ENCODE measurements around the gene SPNS2. TPM values are rescaled to one million over a fixed set of nuclear protein-coding genes. Genes with fewer than 3 reads are reported as not detected.

The SPNS2 gene
- total RNA-seq, 1 donor from 2014 or later: not detected

GRCh38 chr17:4560837-4561256 lies 62.2 kb downstream of the SPNS2 start:
- Mint-ChIP-seq H3K27ac (ENCODE audit: unreplicated experiment) (no peak overlapping the region), H3K4me3 (ENCODE audit: unreplicated experiment) (no peak overlapping the region), H3K36me3 (ENCODE audit: unreplicated experiment) (no peaks in the 10 kb centered on the region), H3K9me3 (ENCODE audit: unreplicated experiment) (no peaks in the 10 kb centered on the region), H3K27me3 (ENCODE audit: unreplicated experiment) (peaks cover 25% of the 10 kb centered on the region), H3K4me1 (ENCODE audit: unreplicated experiment) (peaks cover 11% of the 10 kb centered on the region)
- no peak for TF ChIP-seq CTCF (IDR thresholded peaks at IDR 0.05)
- DNase-seq (ENCODE audit: extremely low spot score, unreplicated experiment): no peak

- H3K4me1 Mint-ChIP-seq (ENCODE audit: unreplicated experiment): peaks cover 12% of the 10 kb centered on the region
- H3K36me3 Mint-ChIP-seq (ENCODE audit: unreplicated experiment): no peaks in the 10 kb centered on the region
- H3K4me3 Mint-ChIP-seq (ENCODE audit: unreplicated experiment): no peak overlapping the region
- no peak overlapping the region for H3K27ac Mint-ChIP-seq (ENCODE audit: unreplicated experiment)
- no peak for DNase-seq (ENCODE audit: extremely low spot score, unreplicated experiment)
- H3K9me3 Mint-ChIP-seq (ENCODE audit: unreplicated experiment): no peaks in the 10 kb centered on the region
- peaks cover 25% of the 10 kb centered on the region for H3K27me3 Mint-ChIP-seq (ENCODE audit: unreplicated experiment)
- no peak for TF ChIP-seq CTCF (IDR thresholded peaks at IDR 0.05)
These were observed 63.6 kb downstream of the SPNS2 start for GRCh38 chr17:4562015-4562969.

- Mint-ChIP-seq H3K4me3 (ENCODE audit: unreplicated experiment) (no peak overlapping the region), H3K36me3 (ENCODE audit: unreplicated experiment) (no peaks in the 10 kb centered on the region)
These were observed 66.8 kb downstream of the SPNS2 start for GRCh38 chr17:4565209-4566141.

GRCh38 chr17:4566785-4567184 lies 68.1 kb downstream of the SPNS2 start:
- DNase-seq (ENCODE audit: extremely low spot score, unreplicated experiment): no peak
- Mint-ChIP-seq H3K4me3 (ENCODE audit: unreplicated experiment) (no peak overlapping the region), H3K36me3 (ENCODE audit: unreplicated experiment) (no peaks in the 10 kb centered on the region), H3K9me3 (ENCODE audit: unreplicated experiment) (no peaks in the 10 kb centered on the region), H3K4me1 (ENCODE audit: unreplicated experiment) (peaks cover 12% of the 10 kb centered on the region), H3K27me3 (ENCODE audit: unreplicated experiment) (peaks cover 25% of the 10 kb centered on the region), H3K27ac (ENCODE audit: unreplicated experiment) (no peak overlapping the region)
- TF ChIP-seq CTCF (IDR thresholded peaks at IDR 0.05): peak; percentile 85

More at GRCh38 chr17:4565209-4566141, 66.8 kb downstream of the SPNS2 start:
- Mint-ChIP-seq H3K27me3 (ENCODE audit: unreplicated experiment) (peaks cover 33% of the 10 kb centered on the region), H3K4me1 (ENCODE audit: unreplicated experiment) (peaks cover 12% of the 10 kb centered on the region), H3K27ac (ENCODE audit: unreplicated experiment) (no peak overlapping the region), H3K9me3 (ENCODE audit: unreplicated experiment) (no peaks in the 10 kb centered on the region)
- DNase-seq (ENCODE audit: extremely low spot score, unreplicated experiment): no peak
- TF ChIP-seq CTCF (IDR thresholded peaks at IDR 0.05): peak; percentile 86

Data from osteocyte (in vitro differentiated cells).